ENCODE results near the gene STARD6.

- TF ChIP-seq CTCF (optimal IDR thresholded peaks at IDR 0.05 in 1 of 3, IDR thresholded peaks at IDR 0.05 in 1 of 3, conservative IDR thresholded peaks at IDR 0.05 in 1 of 3; ENCODE audit: extremely low read depth in 1 of 3, insufficient read depth in 2 of 3, low read length in 3 of 3) (no peak), EZH2 (IDR thresholded peaks at IDR 0.05; ENCODE audit: low read length) (no peak)
Observed at GRCh38 chr18:54389143-54389505, 31.5 kb upstream of the STARD6 start.

Measured in keratinocyte (primary cell).